HG03103 (cell line): ENCODE results near the gene TLN1.

Experiments
- ATAC-seq: cut with Tn5 transposase; IDR thresholded peaks from one replicate; pipeline ENCODE4 v1.9.1; 2021; ENCODE audit warnings: low read depth; ENCODE audit not compliant: unreplicated experiment

TLN1 gene

DNA sequence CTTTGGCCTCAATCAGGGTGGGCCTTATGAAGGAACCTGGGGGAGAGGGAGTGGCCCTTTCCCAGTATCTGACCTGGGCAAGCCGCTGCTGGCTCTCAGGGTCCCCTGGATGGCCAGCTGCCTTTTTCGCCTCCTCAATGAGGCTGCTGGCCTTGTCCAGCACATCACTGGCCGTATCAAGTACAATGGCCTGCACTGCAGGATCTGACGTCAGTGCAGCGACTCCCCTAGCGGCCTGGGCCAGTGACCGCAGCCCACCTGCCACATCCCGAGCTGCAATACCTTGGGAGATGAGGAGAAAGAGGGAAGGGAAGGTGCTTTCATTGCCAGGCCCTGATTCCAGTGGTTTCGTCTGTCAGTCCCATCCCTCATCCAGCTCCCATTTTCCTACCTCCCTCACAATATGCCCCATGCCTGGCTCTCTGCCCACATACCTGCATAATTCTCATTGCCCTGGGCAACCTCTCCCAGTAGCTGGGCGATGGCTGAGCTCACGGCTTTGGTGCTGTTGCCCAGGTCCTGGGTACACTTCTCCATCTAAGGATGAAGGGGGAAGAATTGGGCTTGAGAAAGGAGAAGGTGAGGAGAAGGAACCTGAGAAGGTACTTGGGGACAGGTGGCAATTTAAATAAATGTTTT is 19.1 kb downstream of the TLN1 start:
- no peak for ATAC-seq

DNA sequence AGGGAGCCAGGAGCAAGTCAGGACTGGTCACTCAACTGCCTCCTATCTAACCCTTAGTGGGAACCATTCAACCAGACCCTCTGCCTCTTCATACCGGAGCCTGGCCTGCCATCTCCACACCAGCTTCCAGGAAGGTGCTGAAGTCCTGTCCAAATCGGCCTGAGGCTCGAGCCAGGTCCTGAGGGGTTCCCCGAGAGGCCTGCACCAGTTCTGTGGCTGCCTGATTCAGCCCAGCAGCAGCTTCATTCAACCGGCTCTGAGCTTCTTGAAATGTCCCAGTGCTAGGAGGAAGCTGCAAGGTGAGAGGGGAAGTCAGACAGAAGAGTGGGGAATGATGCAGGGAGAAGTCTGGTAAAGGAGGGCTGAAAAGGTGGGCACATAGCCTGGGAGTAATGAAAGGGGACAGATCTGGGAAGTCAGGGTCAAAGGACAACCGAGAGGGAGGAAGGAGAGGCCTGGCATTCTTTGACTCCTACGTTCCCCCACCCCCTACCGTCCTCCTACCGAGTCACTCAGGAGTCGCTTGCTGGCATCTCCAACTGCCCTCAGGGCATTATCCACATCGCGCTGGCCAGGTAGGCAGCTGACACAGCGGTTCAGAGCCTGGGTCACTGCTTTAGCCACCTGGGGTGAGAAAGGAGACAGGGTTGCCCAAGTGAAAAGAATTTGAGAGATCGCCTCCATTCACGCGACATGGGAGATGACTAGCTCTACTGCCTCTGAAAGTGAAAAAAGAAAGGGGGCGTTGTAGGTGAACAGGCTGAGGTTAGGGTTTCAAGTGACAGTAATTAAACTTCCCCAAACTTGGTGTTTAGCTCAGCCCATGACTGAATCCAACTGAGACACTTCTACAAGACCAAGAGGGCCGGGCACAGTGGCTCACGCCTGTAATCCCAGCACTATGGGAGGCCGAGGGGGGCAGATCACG is 20.2 kb downstream of the TLN1 start:
- ATAC-seq = no peak

DNA sequence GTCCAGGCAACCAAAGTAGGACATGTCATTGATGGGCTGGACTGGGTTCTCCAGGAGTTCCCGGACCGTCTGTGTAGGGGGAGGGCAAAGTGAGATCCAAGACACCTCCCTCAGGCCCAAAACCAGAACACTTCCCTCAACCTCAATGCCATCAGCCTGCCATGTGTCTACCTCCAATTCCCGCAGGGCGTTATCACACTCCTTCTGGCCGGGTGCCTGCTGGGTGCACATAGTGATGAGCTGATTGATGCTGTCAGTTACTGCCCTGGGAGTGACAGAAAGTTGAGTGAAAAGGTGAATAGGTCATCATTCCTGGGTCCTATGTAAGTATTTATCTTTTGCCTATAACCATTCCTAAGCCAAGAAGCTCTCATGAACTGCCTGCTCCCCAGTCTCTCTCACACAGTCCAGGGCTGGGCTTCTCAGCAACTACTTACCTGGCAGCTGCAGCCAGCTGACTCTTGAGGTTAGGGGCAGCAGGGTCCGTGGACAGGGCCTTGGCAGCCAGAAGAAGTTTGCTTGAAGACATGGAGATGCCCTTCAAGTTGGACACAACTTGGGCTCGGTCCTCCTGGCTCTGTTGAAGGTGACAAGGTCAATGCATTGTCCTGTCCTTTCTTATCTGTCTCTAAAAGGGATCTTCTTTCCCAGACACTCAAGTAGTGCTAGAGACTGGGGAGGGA is 21.0 kb downstream of the TLN1 start:
- no peak for ATAC-seq

DNA sequence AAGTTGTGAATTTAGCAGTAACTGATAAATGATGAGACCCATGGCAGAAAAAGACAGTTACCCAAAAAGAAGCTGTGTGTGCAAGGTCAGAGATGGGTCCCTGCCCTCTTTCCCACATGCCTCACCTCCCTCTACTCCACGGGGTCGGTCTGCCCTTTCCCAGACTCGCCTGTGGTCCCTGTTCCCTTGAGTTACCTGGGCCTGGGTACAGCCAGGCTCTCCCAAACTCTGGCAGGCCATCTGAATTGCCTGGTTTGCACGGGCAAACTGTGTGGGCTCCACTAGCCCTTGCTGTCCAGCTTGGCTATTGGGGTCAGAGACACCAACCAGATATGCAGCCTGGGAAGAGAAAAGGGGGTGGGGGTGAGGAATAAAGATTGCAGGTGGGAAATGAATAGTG is 23.8 kb downstream of the TLN1 start:
- no peak for ATAC-seq

DNA sequence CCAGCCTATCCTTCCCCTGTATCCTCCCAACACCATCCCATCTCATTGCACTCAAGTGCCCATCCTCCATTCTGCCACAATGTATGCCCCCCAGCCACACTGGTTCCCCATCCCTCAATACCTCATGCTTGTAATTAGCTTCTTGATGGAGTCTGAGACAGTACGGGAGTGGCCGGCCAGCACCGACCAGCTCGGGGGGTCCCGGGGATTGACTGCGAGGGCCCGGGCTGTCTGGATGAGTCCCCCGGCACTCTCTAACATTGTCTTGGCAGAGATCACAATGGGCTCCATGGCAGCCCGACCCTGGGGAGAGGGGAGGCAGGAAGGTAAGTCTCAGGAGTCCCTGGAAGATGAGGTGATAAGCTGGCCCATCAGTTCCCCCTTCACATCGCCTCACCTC is 25.0 kb downstream of the TLN1 start:
- ATAC-seq = no peak

DNA sequence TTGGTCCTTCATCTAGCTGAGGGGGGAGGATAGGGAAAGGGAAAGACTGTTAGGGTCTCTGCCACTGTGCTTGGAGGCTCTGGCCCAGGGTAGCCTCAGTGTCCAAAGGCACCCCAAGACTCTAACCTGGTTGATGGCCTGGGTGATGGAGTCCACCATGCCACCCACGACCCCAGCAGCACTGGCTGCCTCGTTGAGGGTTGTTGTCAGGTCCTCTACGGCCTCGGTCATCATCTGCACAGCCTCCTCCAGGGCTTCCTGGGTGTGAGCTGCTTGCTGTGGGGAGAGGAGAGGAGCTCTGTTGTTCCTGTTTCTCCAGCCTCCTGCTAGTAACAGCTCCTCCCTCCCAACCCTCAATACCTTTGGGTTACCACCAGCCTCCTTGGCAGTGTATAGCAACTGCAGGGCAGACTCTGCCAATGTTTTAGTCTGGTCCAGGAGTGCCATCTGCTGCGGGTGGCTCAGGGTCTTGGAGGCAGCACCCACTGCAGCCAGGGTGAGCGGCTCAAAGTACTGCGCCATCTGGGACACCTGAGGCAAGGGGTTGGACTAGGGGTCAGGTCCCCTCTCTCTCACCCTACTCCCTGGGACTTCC is 26.1 kb downstream of the TLN1 start:
- ATAC-seq = no peak

DNA sequence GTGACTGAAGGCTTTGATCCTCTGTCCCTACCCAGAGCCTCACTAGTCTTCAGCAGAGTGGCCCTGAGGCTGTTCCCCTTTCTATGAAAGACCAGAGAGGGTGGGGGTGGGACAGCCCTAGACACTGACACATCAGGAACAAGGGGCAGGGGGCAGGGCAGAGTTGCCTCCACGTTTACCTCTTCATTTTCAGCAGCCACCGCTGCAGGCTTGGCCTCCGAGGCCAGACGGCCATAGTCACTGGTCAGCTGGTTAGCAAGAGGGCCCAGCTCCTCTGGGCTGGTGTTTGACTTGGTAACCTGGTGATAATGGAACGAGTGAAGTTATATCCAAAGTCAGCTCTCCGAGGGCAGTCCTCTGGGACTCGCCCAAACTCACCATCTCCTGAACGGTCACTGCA is 26.6 kb downstream of the TLN1 start:
- no peak for ATAC-seq

DNA sequence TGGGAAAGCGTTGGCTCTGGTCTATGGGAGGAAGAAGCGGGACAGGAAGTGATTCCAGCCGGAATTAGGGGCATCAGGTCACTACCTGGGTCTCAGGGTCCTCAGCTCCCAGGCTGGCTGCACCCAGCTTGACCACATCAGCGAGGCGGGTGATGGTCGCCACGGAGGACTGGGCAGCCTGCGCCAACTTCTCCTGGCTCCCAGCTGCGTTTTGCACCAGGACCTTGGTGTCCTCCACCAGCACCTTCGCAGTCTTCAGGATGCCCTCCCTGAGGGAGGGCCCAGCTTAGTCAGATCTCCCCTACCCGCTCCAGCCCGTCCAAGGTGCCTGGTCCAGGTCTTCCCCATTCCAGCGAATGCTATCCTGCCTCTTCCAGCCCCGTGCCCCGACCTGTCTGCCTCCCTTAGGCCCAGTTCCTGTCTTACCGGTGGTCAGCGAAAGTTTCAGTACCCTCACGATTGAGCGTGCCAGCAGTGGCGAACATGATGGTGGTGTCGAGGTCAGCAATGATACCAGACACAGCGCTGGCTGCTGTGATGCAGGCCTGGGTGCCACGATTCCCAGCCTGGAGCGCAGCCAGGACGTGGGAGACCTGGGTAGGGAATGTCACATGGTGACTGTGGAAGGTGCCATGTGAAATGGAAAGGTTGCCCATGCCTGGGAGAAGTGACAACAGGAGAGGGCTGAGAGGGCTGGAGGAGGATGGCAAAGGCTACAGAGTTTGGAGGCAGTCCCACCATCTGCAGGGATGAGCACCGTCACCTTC is 27.9 kb downstream of the TLN1 start:
- no peak for ATAC-seq

DNA sequence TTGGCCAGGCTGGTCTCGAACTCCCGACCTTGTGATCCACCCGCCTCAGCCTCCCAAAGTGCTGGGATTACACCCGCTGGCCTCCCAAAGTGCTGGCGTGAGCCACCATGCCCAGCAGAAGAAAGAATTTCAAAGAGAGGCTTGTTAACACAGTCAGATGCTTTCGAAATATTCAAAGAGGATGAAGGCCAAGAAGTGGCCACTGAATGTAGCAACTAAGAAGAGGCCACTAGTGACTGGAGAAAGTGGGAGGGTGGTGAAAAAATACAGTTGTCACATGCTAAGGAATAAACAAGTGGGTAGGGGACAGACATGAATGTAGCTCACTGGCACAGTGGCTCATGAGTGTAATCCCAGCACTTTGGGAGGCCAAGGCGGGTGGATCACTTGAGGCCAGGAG is 29.3 kb downstream of the TLN1 start:
- no peak for ATAC-seq

DNA sequence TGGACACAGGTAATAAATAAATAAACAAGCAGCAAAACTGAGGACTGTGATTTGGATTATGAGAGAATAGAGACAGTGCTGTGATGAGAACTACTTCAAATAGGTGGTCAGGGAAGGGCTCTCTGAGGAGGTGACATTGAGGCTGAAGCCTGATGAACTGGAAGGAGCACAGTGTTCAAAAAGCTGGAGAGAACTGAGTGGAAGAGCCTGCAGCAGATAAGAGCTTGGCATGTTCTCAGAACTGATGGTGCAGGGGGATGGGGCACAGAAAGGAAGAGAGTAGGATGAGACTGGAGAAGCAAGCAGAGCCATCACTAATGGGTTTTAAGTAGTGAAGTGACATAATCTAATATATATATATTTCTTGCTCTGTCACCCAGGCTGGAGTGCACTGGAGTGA is 31.1 kb downstream of the TLN1 start:
- no peak for ATAC-seq

DNA sequence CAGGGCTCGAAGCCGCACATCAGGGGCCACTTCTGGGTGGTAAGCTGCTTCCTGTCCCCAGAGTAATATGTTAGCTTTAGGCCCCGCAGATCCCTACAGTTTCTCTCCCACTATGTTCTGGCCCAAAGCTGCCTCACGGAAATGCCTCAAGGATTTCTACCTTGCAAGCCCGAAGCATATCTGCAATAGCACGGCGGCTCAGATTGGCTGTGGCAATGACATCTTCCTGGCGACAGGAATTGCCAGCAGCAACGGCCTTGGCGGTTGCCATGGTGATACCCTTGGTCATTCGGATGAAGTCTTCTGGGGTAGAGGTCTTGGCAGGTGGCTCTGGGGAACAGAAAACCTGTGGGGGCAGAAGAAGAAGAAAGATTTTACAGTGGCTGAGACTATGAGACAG is 32.0 kb downstream of the TLN1 start:
- no peak for ATAC-seq

DNA sequence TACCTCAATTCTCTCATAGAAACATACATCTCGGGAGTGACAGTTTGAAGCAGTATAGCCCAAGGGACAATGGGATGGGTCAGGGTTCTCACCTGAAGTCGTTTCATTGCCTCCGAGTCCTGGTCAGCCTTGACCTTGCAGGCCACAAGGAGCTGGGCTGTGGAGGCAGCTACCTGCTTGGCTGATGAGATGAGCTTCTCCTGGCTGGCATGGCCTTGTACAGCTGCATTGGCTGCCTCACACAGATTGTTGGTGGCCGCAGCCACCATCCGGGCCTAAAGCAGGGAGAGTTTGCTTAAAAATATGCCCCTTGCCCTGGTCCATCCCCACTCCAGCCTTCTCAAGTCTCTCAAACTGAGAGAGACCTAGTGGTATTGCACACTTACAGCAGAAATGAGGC is 33.8 kb downstream of the TLN1 start:
- no peak for ATAC-seq

DNA sequence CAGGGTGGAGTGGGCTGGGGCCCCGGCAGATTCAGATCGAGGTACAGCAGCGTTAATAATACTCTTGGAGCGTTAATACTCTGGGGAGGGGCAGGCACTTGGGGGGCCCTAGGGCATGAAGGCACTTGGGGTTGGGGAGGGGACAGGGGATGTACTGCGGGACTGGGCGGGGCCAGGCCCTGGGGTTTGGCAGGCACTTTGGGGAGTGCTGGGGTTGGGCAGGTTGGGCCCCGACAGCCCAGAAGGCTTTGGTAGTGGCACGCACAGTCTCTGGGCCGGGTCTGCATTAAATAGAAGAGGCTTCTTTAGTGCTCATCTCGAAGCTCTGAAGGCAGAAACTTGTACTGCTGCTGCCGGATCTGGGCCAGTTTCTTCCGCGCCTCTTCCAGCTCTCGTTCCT is 34.5 kb downstream of the TLN1 start:
- ATAC-seq = no peak

DNA sequence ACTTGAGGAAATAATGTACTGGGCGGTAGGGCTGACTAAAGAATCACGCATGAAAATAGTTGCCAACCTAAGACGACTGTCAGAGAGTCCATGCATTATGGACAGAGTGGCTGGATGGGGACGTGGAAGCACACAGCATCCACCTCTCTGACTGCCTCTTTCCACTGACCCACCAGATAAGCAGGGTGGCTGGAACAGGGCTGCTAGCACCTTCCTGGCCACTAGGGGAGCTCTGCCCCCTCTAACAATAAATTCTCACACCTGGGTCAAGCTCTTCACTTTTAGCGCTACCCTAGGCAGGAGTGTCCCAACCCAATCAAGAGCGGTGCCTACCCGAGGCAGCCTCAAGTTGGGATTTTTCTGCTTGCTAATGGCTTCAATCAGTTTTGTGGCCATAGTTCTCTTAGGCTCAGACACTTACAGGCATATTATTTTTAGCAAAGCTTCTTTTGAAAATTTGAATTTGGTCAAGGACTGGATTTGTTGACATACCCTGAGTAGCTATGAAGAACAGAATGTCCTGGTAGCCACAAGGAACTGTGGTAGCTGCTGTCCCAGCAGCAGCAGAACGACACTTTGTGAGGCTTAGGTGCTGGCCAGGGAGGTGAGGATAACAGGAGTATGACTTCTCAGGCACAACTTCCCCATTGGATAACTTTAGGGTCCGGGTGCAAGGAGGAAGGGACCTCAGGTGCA is 35.3 kb downstream of the TLN1 start:
- ATAC-seq = no peak

DNA sequence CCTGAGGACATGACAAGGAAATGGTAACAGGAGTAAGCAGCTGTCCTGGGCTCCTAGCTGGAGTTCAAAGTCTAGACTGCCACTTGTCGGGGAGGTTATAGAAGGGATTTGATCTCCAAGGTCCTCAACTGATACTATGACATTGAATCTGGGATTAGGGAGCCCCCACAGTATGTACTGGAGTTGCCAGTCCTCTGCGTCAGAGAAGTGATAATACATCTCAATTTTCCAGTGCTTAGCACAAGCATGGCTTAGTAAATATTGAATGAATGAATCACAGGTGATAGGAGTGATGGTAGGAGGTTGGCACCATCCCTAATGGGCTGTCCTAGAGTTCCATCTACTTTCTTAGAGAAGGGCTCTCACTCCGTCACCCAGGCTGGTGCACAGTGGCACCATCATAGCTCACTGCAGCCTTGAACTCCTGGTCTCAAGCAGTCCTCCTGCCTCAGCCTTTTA is 36.0 kb downstream of the TLN1 start:
- no peak for ATAC-seq

DNA sequence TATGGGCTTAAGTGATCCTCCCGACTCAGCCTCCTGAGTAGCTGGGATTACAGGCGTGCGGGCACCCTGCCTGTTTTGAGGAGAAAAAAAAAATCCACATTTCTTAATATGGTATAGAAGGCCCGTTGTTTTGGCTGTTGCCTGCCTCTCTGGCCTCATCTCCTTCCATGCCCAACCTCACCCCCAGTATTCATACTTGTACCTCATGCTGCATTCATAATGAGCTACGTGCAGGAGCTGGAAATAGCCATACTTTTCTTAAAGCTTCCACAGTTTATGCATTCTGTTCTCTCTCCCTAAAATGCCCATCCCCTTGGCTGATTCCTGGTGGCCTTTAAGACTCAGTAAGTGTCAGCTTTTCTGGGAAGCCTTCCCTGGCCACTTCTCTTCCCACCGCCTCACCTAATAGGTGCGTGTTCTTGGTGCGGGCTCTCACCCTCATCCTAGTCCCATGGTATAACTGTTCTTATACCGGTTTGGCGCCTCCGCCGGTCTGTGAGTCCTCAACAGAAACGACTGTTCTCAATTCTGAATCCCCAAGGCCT is 40.2 kb downstream of the TLN1 start:
- ATAC-seq = no peak

DNA sequence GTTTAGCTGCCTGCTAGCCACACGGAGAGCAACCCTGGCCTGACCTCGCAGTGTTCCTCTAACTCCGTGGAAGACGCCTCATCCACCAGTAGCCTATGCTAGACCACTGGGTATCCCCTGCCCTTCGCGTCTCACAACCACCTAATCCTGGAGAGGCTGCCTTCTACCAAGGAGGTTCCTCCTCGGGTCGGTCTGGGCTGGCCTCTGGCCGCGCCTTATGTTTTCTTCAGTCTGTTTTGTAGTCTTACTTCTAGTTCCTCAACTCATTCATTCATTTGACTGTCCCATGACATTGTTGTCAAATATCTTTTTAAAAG is 40.7 kb downstream of the TLN1 start:
- no peak for ATAC-seq

DNA sequence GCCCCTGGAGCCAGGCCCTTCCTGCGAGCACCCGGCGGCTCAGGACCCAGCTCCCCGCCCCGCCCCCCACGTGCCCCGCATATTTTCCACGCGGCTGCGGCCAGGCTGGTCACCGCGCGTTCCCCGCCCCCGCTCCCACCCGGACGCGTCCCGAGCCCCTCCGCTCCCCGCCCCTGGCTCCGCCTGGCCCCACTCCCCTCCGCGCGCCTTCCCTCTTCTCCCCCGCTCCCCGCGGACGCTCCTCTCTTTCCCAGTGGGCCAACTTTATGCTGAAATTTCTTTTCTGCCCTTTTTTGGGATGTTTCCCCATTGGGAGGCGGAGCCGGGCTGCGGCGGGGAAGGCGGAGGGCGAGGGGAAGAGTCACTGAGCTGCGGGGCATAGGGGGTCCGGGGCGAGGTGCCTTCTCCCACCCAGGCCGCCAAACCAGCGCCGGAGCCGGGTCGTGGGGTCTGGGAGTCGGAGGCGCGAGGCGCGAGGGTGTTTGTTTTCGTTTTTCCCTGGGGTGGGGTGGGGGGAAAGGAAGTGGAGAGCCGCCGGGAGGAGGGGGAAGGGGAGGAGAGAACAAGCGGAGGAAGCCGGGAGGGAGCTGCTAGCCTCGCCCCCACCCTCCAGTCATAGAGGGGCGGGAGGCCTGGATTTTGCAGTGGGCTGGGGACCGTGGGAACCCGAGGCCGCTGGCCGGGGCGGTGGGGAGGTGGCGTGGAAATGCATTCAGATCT is 41.2 kb downstream of the TLN1 start:
- no peak for ATAC-seq

DNA sequence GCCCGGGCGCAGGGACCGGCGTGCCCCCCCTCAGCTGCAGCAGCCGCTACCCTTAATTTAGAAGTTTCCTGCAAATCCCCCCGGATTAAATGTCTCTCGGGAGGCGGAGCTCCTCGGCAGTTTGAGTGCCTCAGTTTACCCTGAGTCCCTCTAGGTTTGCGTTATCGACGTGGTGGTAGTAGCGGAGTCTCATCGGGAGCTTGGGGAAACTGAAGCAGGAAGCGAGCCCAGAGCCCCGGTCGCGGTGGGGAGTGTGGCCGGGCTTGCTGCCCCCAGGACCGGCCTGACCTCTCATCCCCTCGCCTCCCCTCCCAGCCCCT is 41.7 kb downstream of the TLN1 start:
- no peak for ATAC-seq
